CD4-positive, alpha-beta T cell treated with Interleukin-6 at 100 ng/mL for 8 hours (primary cell): ENCODE data around the gene STARD7.
"Not testable (repeated sequence)": the region's sequence is repeated elsewhere in the genome, so short reads cannot be mapped to it uniquely, and the experiment has no call there.

Source experiments
- DNase-seq: peaks from one replicate; pipeline ENCODE4 v3.0.0-alpha.2; 2020; ENCODE audit warnings: mixed read lengths, low spot score

The STARD7 gene

GRCh38 chr2:96148410-96149217, 60.0 kb downstream of the STARD7 start:
- peak; percentile 95 for DNase-seq

DNA sequence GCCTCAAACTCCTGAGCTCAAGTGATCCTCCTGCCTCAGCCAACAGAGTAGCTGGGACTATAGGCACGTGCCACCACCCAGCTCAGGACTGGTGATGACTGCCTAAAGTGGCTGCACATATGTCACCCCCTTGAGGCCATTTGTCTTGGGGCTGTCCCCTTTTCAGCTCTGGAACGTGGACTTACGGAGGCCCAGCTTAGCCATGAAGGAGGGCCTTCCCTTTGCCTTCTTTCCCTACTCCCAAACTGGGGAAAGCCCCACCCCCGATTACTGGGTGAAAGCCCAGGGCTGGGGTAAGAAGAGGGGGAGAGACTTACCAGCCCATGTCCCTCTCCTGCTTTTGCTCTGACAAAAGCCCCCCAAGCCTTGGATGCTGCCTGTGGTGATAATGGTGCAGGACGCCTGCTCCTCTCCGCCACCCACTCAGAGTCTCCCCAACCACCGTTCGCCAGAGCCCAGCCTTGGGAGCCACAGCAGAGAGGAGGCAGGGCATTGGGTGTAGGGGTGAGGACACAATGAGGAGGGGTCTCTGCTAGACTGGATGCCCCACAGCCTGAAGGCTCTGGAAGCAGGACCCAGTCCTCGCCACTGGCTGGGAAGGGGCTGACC, 60.9 kb downstream of the STARD7 start:
- DNase-seq: no peak

DNA sequence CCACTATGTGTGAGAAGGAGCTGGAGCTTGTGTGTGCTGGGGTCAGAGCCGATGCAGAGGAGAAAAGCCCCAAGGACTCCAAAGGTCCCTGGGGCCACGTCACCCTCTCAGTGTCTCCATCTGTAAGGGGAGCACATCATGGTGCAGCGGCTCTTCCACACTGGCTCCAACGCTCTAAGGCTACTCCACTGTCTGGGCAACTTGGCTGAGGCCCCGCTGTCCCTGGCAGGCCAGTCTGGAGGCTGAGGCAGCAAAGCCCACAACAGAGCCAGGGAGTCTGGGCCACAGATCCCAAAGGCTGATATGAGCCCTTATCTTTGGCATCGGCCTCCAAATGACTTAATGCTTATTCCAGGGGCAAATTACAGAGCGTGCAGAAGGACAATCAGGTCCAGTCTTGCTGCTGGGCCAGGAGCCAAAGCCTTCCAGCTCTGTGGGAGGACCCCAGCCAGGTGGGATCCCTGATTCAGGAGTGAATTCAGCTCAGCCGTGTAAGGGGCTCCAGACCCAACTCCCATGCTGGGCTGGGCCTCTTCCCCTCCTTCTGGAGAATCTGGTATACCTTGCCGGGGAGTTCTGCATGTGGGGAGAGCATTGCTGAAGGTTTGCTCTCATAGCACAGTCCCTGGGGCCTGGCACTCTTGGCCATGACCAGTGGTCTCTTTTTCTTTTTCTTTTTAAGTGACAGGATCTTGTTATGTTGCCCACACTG, 61.6 kb downstream of the STARD7 start:
- no peak for DNase-seq

GRCh38 chr2:96146153-96146880, 62.3 kb downstream of the STARD7 start:
- peak; percentile 89 for DNase-seq

- DNase-seq: no peak
Measured at GRCh38 chr2:96145848-96146152, 62.8 kb downstream of the STARD7 start.

DNA sequence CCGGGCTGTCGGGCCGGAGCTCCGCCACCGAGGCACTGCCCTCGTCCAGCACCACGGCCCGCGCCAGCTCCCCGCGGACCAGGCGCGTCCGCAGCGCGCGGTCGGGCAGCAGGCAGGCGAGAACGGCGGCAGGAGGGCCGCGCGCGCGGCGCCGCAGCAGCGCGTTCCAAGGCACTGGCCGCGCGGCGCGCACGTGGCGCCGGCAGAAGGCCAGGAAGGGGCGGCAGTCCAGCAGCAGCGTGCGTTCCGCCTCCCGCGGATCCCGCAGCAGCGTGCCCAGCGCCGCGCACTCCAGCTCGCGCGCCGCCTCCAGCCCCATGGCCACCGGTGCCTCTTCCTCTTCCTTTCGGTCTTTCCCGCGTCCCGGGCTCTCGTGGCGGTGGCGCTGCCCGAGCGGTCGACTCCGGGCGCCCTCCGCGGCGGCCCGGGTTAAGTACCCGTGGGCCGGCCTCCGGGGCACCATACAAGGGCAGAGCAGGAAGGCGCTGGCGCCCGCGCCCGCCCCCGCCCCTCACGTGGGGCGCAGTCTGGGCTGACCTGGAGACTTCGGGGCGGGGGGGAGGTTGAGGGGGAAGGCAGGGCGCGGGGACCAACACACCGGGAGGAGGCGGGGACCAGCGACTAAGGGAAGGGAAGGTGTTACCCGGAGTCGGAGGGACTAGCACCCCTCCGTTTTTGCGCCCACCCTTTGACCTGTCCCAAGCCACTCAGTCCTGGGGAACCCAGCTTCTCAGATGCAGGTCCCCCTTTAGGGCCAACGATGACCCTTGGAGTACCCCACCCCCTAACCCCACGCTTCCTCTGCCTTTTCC, 63.4 kb downstream of the STARD7 start, which contains the start of gene DUSP2:
TSS of gene DUSP2 (minus strand) at position 405 of the 812 bp plus-strand sequence. CDS start at position 319, 86 bp downstream.
- peak; percentile 90 for DNase-seq

DNA sequence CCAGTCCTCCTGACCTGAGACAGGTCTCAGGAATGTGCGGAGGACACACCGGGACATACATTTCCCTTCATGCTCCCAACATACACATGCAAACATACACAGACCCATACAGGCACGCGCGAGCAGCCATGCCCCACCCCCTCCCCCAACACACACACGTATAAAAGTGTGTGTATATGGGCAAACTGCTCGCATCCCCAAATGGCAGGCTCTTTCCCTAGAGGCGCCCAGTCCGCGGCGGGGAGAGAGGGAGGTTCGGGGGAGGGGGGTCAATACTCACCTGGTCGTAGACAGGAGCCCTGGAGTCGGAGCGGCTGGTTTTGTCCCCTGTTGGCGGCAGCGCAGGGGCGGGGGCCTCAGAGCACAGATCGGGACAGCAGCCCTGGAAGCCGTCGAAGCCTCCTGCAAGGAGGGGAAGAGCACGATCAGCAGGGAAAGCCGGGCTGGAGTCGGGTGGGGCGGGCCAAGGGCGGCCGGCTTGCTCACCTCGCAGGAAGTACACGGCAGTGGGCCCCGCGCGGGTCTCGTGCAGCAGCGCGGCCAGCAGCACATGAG, 64.1 kb downstream of the STARD7 start:
- DNase-seq: peak; percentile 28

- DNase-seq: peak; percentile 41
Measured at GRCh38 chr2:96143848-96144480, 64.7 kb downstream of the STARD7 start.

DNA sequence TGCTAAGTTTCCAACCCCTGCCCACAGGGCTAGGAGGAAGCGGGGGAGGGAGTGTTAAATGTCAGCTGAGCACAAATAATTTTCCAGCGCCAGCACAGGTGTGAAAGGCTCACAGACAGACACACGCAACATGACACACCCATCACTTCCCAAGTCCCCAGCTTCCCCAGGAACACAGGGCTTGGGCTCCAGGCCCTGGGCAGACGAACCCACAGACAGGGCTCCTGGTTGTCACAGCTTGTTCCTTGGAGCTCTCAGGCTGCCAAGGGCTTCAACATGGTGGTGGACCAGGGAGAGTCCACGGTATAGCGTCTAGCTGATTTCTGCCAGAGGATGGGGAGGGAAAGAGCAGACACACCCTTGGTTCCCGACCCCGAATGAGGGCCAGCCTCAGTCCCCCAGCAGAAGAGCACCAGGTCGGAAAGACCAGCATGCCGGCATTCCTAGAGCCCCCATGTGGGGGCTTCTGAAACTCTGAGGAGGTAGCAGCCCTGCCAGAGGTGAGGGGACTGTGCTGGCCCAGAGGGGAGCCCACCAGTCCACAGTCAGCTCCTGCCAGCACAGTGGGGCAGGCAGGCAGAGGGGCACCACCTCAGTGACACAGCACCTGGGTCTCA, 65.3 kb downstream of the STARD7 start:
- no peak for DNase-seq

GRCh38 chr2:96142217-96143113, 66.2 kb downstream of the STARD7 start:
- peak; percentile 41 for DNase-seq

- DNase-seq: not testable (repeated sequence)
Measured at GRCh38 chr2:96141624-96141967, 67.0 kb downstream of the STARD7 start.

DNA sequence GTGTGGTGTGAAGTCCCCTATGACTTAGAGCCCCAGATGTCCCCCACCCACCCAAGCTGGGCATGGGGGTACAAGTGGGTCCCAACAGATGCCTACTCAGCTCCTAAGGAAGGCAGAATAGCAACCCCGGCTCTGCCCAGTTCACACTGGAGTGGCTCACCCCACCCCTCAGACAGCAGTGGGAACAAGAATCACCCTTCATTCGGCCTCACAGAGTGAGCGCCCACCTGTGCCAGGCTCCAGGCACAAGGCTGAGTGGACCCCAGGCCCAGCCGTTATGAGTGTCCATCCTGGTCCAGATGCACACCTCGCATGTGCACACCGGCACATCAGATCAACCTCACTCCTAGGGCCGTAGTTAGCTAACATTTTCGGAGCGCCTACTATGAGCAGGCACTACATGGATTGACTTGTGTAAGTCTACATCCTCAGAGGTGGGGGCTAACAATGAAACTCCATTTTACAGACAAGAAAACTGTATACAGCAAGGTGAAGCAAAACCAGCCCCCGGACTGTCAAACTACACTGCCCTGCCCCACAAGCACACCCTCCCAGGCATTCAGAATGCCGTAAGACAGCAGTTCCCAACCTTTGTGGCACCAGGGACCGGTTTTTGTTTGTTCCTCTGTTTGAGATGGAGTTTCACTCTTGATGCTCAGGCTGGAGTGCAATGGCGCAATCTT, 67.5 kb downstream of the STARD7 start:
- DNase-seq: no peak

- no peak for DNase-seq
Measured at GRCh38 chr2:96139181-96139758, 69.4 kb downstream of the STARD7 start.

GRCh38 chr2:96138179-96139145, 70.2 kb downstream of the STARD7 start, which contains the start of gene ASTL:
Gene ASTL, minus strand, starts transcription at chr2:96138502. Its CDS starts 66 bp downstream, at chr2:96138436.
- DNase-seq: peak; percentile 66

DNA sequence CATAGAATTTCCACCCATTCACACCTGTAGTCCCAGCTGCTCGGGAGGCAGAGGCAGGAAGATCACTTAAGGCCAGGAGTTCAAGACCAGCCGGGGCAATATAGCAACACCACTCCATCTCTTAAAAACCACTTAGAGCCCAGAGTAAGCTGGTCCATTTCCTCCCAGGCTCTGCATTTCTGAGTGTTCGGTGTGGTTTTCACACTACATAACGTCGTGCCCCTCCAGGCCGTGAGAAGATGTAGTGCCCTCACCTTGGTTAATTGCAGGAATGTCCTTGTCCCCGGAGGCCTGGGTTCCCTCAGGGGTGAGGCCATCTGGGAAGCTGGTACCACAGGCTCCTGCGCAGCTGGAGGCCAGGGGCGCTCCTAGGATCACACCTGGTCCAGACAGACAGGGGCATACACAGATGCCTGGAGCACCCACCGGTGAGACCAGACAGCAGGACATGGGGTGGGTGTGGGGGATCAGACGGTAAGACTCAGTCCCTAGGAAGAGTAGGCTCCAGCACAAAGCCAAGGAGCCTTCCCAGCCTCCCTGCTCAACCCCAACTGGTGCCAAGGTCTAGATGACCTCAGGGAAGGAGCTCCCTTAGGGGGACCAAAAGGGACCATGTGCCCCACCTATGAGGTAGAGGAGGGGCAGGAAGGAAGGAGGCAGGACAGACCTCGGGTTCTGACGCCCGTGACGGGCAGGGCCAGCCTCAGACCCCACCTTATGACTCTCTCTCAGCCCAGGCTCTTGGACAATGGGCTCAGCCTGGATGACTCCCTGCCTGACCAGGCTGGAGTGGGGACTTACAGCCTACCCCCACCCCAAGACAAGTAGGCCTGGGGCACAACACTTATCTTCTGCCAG, 71.1 kb downstream of the STARD7 start:
- no peak for DNase-seq

DNA sequence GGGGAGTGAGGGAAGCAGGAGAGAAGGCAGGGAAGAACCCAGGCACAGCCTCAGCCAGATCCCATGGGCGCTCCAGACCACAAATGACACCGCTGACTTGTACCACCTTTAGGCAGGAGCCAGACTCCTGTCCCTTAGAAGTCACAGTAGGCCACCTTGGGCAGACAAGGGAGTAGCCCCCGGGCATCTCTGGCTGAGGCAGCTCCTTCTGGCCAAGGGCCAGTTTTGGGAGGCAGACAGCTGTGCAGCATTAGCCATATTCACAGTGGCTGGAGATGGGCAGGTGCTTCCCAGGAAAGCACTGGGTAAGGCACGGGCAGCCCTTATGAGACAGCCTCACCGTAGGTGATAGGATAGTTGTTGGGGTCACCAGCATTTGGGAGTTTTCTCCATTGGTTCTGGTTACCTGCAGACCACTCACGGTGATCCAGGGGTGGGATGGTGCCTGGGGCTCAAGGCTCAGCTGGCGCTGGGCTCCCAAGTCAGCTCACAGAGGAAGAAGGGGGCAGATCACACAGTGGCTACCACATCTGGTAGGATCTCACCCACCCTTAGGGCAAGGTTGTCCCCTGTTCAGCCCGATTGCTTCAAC, 72.4 kb downstream of the STARD7 start:
- no peak for DNase-seq
